Stimulated activated CD8-positive, alpha-beta memory T cell treated with anti-CD3 and anti-CD28 coated beads, Interleukin-4, amount 100 ng/mL, for 1 hour (primary cell): ENCODE measurements around the gene ALPK3.

Experiments used
- DNase-seq, 2 donors: peaks; one replicate each; pipeline ENCODE4 v3.0.0-alpha.2; 2020; ENCODE audit warnings: low read depth in 2 of 2, low spot score in 1 of 2

ALPK3 gene

DNA sequence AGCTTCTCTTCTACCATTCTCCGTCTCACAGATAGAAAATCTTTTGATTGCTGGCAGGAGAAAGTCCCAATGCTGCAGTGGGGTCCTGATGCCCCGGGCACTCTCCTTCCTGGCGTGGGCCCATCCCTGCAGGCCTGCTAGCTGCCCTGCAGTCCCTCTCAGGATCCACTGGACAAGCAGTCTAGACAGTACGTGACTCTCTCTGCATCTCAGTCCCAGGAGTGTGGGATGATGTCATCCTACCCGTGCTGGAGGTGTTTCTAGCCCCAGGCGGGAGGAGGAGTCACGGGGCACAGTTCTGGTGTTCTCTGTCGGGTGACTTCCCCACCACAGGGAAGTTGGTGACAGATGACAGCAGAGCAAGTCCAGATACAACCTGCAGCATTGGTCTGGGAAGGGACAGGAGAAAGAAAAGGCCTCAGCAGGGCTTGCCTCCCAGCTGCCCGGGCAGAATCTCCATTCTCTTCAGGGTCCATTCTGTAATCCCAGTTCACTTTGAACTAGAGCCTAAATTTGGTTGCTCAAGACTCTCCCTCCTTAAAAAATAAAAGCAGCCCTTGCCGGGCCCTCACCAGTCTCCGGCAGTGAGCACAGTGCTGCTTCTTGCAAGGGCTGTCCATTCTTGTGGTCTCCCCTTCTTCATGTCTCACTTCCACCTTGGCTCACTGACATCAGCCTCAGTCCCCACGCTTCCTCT is 97.9 kb downstream of the ALPK3 start:
- DNase-seq = no peak

DNA sequence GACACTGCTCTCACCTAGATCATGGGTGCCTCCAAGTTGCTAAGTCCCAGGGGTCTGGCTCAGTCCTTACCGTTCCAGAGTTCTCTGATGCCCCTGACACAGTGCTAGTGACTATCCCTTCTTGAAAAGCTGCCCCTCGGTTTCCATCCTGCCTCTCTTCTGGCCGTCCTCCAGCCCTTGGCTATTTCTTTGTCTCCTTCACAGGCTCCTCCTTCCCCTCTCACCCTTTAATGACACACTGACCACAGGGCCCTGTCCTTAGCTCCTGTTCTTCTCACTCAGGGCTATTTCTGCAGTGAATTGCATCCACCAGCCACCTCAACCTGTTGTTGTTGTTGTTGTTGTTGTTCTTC is 98.4 kb downstream of the ALPK3 start:
- DNase-seq = no peak

DNA sequence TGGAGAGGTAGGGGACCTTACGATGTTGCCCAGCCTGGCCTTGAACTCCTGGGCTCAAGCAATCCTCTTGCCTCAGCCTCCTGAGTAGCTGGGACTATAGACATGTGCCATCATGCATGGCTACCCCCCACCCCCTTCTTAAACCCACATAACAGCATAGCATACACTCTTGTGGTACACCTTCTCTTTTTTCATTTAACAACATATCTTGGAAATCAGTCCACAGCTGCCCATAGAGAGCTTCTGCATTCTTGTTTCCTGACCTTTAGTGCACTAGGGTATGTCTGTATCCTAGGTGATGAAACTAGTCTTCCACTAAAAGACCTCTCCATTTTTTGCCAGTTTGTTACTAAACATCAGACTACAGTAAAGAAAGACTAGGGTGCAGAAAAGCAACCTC is 100.3 kb downstream of the ALPK3 start:
- no peak for DNase-seq

DNA sequence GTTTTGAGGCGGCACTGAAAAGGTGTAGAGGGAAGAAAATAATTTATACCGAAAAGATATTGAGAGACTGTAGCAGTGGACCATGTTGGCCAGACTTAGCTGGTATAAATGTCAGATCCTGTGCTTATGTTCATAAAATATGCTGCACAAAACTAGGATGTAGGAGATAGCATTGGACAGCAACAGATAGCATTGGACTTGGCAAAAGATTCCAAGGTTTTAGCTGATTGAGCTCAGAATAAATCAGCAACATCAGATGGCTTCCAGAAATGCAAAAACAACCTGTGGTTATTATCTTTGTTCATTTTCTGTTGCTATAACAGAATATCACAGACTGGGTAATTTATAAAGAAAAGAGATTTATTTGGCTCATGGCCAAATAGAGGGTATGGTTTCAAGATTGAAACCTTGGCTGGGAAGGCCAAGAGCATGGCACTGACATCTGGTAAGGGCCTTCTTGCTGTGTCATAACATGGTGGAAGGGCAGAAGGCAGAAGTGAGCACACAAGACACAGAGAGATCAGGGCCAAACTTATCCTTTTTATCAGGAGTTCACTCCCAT is 102.0 kb downstream of the ALPK3 start:
- DNase-seq = no peak

DNA sequence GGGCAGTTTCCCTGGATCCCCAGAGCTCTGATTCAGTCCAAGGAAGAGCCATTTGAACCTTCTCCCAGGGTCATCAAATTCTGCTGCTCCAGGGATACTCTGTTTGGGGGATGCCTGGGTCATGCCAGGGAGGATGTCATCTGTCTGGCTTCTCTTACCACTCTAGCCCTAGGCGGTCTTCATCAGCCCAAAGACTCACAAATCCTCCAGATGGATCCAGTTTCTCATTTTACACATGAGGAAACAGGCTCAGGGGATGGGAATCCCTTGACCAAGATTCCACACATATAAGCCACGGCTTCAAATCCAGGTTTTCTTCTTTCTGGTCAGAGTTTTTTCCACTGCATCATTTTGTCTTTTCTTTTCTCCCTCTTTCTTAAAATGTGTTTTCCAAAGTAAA is 104.0 kb downstream of the ALPK3 start:
- no peak for DNase-seq

DNA sequence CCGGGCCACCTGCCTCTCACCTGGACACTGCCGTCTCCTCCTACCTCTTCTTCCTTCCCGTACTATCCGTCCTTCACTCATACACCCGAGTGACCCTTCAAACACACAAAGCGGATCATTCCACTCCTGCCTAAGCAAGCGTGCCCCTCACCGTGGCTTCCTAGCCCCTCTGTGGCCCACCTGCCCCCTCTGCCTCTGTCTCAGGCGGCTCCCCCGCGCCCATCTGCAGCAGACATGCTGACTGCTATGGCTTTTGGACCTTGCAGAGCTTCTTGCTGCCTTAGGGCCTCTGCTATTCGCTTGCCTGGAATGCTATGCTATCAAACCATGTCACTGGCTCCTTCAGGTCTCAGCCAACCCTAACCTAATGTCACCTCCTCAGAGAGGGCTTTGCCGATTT is 105.4 kb downstream of the ALPK3 start:
- no peak for DNase-seq
